Retinal pigment epithelial cell (primary cell): ENCODE results near the gene HOXD1.

Experiments used
- DNase-seq: peaks from one replicate; pipeline ENCODE4 v3.0.0-alpha.2; 2010; ENCODE audit warnings: low read depth
- H3K4me3 ChIP-seq: 2 replicates; pipeline ENCODE4 v1.5.1; 2011; ENCODE audit warnings: mild to moderate bottlenecking, low read length, control low read depth, moderate library complexity
- TF ChIP-seq, protein P1 (sequence below): conservative IDR thresholded peaks from 2 replicates; pipeline ENCODE4 v1.5.1; 2011; ENCODE audit warnings: low read depth, low read length, control low read depth, inconsistent platforms

The HOXD1 gene

DNA sequence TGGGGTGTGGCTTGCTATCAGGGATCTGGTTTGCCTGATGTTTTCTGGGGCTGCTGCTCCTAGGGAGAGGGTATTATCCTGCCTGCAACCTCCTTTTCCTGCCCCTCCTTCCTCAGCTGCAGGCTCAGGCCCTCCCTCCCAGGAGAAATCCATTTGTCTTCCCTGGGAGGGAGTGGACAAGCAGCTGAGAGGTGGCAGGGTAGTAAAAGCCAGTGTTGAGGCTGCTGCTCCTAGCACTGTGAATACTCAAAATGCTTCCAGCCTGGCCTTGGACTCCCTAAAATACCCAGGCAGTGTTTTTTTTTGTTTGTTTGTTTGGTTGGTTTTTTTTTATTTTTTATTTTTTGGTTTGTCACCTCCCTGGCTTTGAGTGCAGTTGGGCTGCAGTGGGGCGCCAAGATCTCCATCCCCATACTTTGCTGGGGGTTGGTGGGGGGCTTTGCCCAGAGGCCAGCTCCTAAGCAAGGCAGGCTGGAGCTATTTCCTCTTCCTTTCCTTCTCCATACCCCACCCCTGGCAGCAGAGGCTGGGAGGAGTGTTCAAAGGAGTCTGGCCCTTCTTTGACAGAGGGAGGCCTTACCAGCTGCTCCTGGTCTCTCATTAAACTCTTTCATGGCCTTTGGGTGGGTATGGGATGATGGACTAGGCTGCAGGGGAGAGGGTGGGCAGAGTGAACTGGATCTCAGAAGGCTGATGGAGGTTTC lies 17.7 kb upstream of the HOXD1 start:
- no peak for DNase-seq
- TF ChIP-seq, protein P1, sequence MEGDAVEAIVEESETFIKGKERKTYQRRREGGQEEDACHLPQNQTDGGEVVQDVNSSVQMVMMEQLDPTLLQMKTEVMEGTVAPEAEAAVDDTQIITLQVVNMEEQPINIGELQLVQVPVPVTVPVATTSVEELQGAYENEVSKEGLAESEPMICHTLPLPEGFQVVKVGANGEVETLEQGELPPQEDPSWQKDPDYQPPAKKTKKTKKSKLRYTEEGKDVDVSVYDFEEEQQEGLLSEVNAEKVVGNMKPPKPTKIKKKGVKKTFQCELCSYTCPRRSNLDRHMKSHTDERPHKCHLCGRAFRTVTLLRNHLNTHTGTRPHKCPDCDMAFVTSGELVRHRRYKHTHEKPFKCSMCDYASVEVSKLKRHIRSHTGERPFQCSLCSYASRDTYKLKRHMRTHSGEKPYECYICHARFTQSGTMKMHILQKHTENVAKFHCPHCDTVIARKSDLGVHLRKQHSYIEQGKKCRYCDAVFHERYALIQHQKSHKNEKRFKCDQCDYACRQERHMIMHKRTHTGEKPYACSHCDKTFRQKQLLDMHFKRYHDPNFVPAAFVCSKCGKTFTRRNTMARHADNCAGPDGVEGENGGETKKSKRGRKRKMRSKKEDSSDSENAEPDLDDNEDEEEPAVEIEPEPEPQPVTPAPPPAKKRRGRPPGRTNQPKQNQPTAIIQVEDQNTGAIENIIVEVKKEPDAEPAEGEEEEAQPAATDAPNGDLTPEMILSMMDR, result no peak
- H3K4me3 ChIP-seq, result no peak overlapping the region

DNA sequence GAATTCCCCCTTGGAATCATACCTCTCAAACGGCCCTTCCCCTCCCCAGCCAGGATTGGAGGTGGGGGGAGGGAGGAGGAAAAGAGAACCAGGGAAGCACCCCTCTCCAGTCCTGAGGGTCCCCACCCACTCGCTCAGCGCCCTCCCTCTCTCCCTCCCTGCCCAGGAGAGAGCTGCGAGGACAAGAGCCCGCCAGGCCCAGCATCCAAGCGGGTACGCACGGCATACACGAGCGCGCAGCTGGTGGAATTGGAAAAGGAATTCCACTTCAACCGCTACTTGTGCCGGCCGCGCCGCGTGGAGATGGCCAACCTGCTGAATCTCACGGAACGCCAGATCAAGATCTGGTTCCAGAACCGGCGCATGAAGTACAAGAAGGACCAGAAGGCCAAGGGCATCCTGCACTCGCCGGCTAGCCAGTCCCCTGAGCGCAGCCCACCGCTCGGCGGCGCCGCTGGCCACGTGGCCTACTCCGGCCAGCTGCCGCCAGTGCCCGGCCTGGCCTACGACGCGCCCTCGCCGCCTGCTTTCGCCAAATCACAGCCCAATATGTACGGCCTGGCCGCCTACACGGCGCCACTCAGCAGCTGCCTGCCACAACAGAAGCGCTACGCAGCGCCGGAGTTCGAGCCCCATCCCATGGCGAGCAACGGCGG lies 17.0 kb upstream of the HOXD1 start:
- TF ChIP-seq, protein P1, result no peak
- H3K4me3 ChIP-seq, result no peak overlapping the region
- DNase-seq, result no peak

DNA sequence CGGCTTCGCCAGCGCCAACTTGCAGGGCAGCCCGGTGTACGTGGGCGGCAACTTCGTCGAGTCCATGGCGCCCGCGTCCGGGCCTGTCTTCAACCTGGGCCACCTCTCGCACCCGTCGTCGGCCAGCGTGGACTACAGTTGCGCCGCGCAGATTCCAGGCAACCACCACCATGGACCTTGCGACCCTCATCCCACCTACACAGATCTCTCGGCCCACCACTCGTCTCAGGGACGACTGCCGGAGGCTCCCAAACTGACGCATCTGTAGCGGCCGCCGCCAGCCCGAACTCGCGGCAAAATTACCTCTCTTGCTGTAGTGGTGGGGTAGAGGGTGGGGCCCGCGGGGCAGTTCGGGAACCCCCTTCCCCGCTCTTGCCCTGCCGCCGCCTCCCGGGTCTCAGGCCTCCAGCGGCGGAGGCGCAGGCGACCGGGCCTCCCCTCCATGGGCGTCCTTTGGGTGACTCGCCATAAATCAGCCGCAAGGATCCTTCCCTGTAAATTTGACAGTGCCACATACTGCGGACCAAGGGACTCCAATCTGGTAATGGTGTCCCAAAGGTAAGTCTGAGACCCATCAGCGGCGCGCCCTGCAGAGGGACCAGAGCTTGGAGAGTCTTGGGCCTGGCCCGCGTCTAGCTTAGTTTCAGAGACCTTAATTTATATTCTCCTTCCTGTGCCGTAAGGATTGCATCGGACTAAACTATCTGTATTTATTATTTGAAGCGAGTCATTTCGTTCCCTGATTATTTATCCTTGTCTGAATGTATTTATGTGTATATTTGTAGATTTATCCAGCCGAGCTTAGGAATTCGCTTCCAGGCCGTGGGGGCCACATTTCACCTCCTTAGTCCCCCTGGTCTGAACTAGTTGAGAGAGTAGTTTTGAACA lies 16.2 kb upstream of the HOXD1 start:
- H3K4me3 ChIP-seq, result no peak overlapping the region
- no peak for DNase-seq
- TF ChIP-seq, protein P1, result no peak

DNA sequence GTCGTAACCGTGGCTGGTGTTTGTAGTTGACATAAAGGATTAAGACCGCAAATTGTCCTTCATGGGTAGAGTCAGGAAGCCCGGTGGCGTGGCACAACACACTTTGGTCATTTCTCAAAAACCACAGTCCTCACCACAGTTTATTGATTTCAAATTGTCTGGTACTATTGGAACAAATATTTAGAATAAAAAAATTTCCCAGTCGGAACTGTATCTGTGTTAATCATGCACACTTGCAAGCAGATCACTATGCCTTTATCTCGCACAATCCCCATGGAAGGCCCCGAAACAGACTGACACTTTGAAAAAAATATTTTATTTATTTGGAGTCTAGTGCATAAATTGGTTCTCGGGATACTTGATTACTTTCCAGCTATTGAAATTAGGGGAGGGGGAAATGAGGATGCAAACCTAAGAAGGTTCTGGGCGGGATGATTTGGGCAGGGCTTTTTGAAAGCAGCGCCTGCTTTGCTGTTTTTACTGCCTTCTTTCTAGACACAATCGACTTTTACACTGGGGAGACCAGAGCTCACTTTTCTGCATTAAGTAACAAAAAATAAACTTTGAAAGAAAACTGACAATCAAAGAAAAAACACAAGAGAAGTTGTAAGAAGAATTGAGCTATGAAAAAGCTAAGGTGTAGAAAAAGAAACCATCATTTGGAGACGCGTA lies 15.4 kb upstream of the HOXD1 start:
- no peak for DNase-seq
- no peak overlapping the region for H3K4me3 ChIP-seq
- TF ChIP-seq, protein P1, result no peak

DNA sequence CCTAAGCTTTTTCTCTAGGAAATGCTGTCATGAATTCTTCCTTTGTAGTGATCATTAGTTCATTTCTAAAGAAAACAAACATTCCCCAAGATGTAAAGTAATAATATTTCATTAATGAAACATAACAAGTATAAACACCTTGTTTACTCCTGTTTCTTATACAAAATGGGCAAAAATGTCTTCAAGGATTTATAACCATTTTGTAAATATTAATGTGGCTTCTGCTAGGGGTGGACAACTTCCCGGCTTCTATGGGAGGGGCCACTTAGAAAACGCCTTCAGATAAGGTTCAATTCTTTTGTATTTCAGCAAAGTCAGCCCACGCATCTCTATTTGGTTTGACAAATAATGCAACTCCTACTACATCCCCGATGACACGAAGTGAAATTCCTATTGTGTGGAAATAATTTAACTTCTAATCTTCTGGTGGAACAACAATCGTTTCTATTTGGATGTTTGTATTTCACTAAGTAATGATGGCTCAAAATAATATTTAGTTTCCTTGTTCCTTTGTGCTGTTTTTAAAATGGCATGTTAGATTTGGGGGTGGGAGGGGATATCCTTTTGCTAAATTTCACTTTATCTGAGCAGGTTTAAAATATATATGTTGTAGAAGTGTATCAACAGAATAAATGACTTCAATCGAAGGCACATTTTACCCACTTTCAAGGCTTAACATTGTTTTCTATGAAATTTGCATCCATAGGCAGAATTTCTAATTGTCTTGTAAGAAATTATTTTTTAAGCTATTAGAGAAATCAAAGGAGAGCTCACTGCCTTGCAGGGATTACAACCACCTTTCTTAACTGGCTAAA lies 14.7 kb upstream of the HOXD1 start:
- TF ChIP-seq, protein P1, result no peak
- no peak for DNase-seq
- H3K4me3 ChIP-seq, result no peak overlapping the region

DNA sequence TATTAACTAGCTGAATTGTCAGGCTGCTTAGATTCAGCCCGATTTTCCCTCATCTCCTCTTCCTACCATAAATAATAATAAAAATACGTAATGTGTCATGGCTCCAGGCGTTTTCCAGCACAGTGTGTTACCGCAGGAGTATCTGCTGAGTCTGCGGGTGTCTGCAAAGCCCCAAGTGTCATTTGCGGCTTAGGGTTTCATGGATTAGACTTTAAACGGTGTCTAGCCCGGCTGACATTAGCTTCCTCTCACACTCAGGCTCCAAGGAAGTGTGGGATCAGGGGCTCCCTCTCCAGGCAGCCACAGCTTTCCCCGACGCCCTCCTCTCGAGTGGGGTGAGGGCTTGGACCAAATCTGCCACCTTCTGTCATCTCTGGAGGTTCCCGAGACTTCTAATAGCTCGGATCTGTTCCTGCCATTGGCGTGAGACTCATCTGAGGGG lies 14.1 kb upstream of the HOXD1 start:
- no peak overlapping the region for H3K4me3 ChIP-seq
- TF ChIP-seq, protein P1, result no peak

More for the DNA sequence above, 14.1 kb upstream of the HOXD1 start:
- DNase-seq, result no peak
